ENCODE measurements around the gene CHST5. TPM values are rescaled to one million over a fixed set of nuclear protein-coding genes. Genes with fewer than 3 reads are reported as not detected.

CHST5 gene
- total and polyA plus RNA-seq, 2 of the 13 experiments (the other 11 are each of a cell fraction or from before 2014, with no cell fraction given): 0.05 TPM; not detected in 1

GRCh38 chr16:75506574-75506973 is 29.3 kb downstream of the CHST5 start (continued):
- TF ChIP-seq ZNF646 (CRISPR knock-in tag; IDR thresholded peaks at IDR 0.05) (no peak), GMEB1 (CRISPR knock-in tag; IDR thresholded peaks at IDR 0.05; ENCODE audit: borderline replicate concordance) (no peak), ATF1 (CRISPR knock-in tag; IDR thresholded peaks at IDR 0.05) (0 out of 2 replicates have a peak, but pooled peaks have one; percentile 18), TAF15 (IDR thresholded peaks at IDR 0.05; ENCODE audit: low read depth, low read length, poor library complexity, severe bottlenecking) (no peak), ZBTB33 (CRISPR knock-in tag; IDR thresholded peaks at IDR 0.05) (no peak), GABPA (IDR thresholded peaks at IDR 0.05; ENCODE audit: low read depth, low read length) (peak; percentile 30; the same call in 1 of the 2 replicates), GABPA (CRISPR knock-in tag; IDR thresholded peaks at IDR 0.05; ENCODE audit: low read depth) (peak; percentile 85), DNMT1 (CRISPR knock-in tag; IDR thresholded peaks at IDR 0.05) (no peak), STAG1 (CRISPR knock-in tag; IDR thresholded peaks at IDR 0.05) (no peak), ARID5B (CRISPR knock-in tag; IDR thresholded peaks at IDR 0.05) (peak; percentile 81), RFX5 (IDR thresholded peaks at IDR 0.05; ENCODE audit: low read depth, low read length) (no peak), GMEB2 (CRISPR knock-in tag; IDR thresholded peaks at IDR 0.05; ENCODE audit: low read depth) (no peak)
- TF ChIP-seq, protein P1, sequence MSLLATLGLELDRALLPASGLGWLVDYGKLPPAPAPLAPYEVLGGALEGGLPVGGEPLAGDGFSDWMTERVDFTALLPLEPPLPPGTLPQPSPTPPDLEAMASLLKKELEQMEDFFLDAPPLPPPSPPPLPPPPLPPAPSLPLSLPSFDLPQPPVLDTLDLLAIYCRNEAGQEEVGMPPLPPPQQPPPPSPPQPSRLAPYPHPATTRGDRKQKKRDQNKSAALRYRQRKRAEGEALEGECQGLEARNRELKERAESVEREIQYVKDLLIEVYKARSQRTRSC (CRISPR knock-in tag; IDR thresholded peaks at IDR 0.05; ENCODE audit: low read depth): no peak

Data from HepG2 (cell line).